ENCODE results near the gene CTSE. TPM values are rescaled to one million over a fixed set of nuclear protein-coding genes. Genes with fewer than 3 reads are reported as not detected.

Gene CTSE
- total RNA-seq, result under 1 TPM; 0.15 to 0.42 TPM
- polyA plus RNA-seq (2013, experiment 1 of 2), result 0.39 TPM
- polyA plus RNA-seq (2013, experiment 2 of 2), result 0.12 TPM
- long read RNA-seq, experiment 1, result 0 reads
- long read RNA-seq, experiment 2, partial matches to known transcripts, result 0 of 1 reads
- long read RNA-seq, experiment 2, other reads (novel, unspliced or antisense), result 0 of 1 reads
- long read RNA-seq, experiment 3, result 0 reads
- long read RNA-seq, experiment 4, result 0 reads

- H3K27me3 Mint-ChIP-seq (ENCODE audit: insufficient read depth), result no peaks in the 10 kb centered on the region
- Histone ChIP-seq H3K9me3 (ENCODE audit: control insufficient read depth, low read length) (no peaks in the 10 kb centered on the region), H3K4me1 (ENCODE audit: control insufficient read depth, insufficient read depth, low read length) (peaks cover 11% of the 10 kb centered on the region), H3K9ac (ENCODE audit: extremely low read depth, low read length, poor library complexity, severe bottlenecking) (no peak within 1 kb of the TSS), H3K27me3 (ENCODE audit: control insufficient read depth, insufficient read depth, low read length, poor library complexity, severe bottlenecking) (peaks cover 3% of the 10 kb centered on the region), H3K27ac (ENCODE audit: low read depth, low read length) (no peak within 1 kb of the TSS), H3K36me3 (ENCODE audit: control insufficient read depth, insufficient read depth, low read length) (no peaks in the 10 kb centered on the region), H3K4me3 (ENCODE audit: low read length) (no peak within 1 kb of the TSS)
- no peak within 1 kb of the TSS for H3K27ac Mint-ChIP-seq
- H3K4me1 Mint-ChIP-seq, result peaks cover 8% of the 10 kb centered on the region
- H3K36me3 Mint-ChIP-seq (ENCODE audit: low read depth), result no peaks in the 10 kb centered on the region
- DNase-seq, result no peak
- TF ChIP-seq, protein P1, sequence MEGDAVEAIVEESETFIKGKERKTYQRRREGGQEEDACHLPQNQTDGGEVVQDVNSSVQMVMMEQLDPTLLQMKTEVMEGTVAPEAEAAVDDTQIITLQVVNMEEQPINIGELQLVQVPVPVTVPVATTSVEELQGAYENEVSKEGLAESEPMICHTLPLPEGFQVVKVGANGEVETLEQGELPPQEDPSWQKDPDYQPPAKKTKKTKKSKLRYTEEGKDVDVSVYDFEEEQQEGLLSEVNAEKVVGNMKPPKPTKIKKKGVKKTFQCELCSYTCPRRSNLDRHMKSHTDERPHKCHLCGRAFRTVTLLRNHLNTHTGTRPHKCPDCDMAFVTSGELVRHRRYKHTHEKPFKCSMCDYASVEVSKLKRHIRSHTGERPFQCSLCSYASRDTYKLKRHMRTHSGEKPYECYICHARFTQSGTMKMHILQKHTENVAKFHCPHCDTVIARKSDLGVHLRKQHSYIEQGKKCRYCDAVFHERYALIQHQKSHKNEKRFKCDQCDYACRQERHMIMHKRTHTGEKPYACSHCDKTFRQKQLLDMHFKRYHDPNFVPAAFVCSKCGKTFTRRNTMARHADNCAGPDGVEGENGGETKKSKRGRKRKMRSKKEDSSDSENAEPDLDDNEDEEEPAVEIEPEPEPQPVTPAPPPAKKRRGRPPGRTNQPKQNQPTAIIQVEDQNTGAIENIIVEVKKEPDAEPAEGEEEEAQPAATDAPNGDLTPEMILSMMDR (conservative IDR thresholded peaks at IDR 0.05), result no peak
- 92 to 96% methylated on average over 2 to 11 of the region's 11 CpGs for WGBS, 2 experiments (ENCODE audit: insufficient coverage in 1 of 2, insufficient read length in 1 of 2)
- no peaks in the 10 kb centered on the region for H3K9me3 Mint-ChIP-seq
- no peak within 1 kb of the TSS for H3K4me3 Mint-ChIP-seq
Observed at GRCh38 chr1:206023695-206024094, at the start of gene CTSE. Gene CTSE (minus strand): TSS chr1:206023895. CDS start chr1:206023791, 104 bp downstream.

DNA sequence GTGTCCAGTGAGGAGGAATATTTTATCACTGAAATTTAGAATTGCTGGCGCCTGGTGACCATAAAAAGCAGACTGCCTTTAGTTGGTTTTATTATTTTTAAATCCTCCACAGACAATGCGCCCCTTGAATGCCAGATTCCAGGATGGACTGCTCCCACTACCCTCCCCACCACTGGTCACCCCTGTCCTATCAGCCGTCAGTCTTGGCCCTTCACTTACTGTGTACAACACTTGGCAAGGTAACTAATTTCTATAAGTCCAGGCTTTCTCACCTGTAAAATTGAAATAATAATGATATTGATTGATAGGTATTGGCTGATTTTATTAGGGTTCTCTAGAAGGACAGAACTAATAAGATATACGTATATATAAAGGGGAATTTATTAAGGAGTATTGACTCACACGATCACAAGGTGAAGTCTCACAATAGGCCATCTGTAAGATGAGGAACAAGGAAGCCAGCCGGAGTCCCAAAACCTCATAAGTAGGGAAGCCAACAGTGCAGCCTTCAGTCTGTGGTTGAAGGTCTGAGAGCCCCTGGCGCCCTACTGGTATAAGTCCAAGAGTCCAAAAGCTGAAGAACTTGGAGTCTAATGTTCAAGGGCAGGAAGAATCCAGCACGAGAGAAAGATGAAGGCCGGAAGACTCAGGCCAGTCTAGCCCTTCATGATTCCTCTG lies 47.1 kb upstream of the CTSE start:
- Mint-ChIP-seq H3K27me3 (ENCODE audit: insufficient read depth) (no peaks in the 10 kb centered on the region), H3K4me3 (no peak overlapping the region), H3K27ac (no peak overlapping the region), H3K4me1 (peaks cover 24% of the 10 kb centered on the region), H3K36me3 (ENCODE audit: low read depth) (no peaks in the 10 kb centered on the region), H3K9me3 (peaks cover under 1% of the 10 kb centered on the region)
- Histone ChIP-seq H3K27me3 (ENCODE audit: control insufficient read depth, insufficient read depth, low read length, poor library complexity, severe bottlenecking) (no peaks in the 10 kb centered on the region), H3K36me3 (ENCODE audit: control insufficient read depth, insufficient read depth, low read length) (no peaks in the 10 kb centered on the region), H3K4me3 (ENCODE audit: low read length) (no peak overlapping the region), H3K9me3 (ENCODE audit: control insufficient read depth, low read length) (no peaks in the 10 kb centered on the region), H3K9ac (ENCODE audit: extremely low read depth, low read length, poor library complexity, severe bottlenecking) (no peak overlapping the region), H3K4me1 (ENCODE audit: control insufficient read depth, insufficient read depth, low read length) (no peaks in the 10 kb centered on the region), H3K27ac (ENCODE audit: low read depth, low read length) (no peak overlapping the region)
- TF ChIP-seq, protein P1 (conservative IDR thresholded peaks at IDR 0.05), result no peak
- DNase-seq, result peak; percentile 18
- 96 to 98% methylated on average over 7 to 9 of the region's 9 CpGs for WGBS, 2 experiments (ENCODE audit: insufficient coverage in 1 of 2, insufficient read length in 1 of 2)

DNA sequence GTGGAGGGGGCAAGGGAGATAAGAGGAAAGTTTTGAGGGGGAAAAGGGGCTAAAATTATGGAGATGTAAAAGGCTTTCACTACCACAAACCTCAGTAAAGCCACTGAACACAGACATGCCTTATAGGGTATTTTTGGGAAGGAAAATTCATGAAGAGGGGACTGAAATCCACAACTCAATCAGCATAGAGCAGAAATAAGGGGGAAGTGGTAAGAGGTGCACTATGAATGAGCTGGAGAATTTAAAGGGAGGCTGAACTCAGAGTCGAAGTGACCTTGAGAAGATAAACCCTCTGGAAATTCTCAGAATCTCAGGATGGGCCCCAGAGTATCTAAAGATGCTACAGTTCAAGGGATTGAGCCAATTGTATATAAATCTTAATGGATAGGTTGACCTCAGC lies 44.6 kb upstream of the CTSE start:
- H3K9me3 ChIP-seq (ENCODE audit: control insufficient read depth, low read length), result no peaks in the 10 kb centered on the region
- no peak overlapping the region for H3K27ac ChIP-seq (ENCODE audit: low read depth, low read length)
- Mint-ChIP-seq H3K27me3 (ENCODE audit: insufficient read depth) (no peaks in the 10 kb centered on the region), H3K4me3 (no peak overlapping the region), H3K27ac (no peak overlapping the region), H3K4me1 (peaks cover 12% of the 10 kb centered on the region), H3K9me3 (peaks cover 12% of the 10 kb centered on the region), H3K36me3 (ENCODE audit: low read depth) (no peaks in the 10 kb centered on the region)
- no peaks in the 10 kb centered on the region for H3K4me1 ChIP-seq (ENCODE audit: control insufficient read depth, insufficient read depth, low read length)
- no peak for DNase-seq
- H3K4me3 ChIP-seq (ENCODE audit: low read length), result no peak overlapping the region
- TF ChIP-seq, protein P1 (conservative IDR thresholded peaks at IDR 0.05), result no peak
- H3K9ac ChIP-seq (ENCODE audit: extremely low read depth, low read length, poor library complexity, severe bottlenecking), result no peak overlapping the region
- no peaks in the 10 kb centered on the region for H3K36me3 ChIP-seq (ENCODE audit: control insufficient read depth, insufficient read depth, low read length)
- 85 to 88% methylated on average over 1 of the region's 1 CpG for WGBS, 2 experiments (ENCODE audit: insufficient coverage in 1 of 2, insufficient read length in 1 of 2)
- H3K27me3 ChIP-seq (ENCODE audit: control insufficient read depth, insufficient read depth, low read length, poor library complexity, severe bottlenecking), result no peaks in the 10 kb centered on the region
